Right renal cortex interstitium (tissue), 3 donors: ENCODE results near the gene TRMT10B. TPM values are rescaled to one million over a fixed set of nuclear protein-coding genes. Genes with fewer than 3 reads are reported as not detected.
A peak's percentile ranks its signal among the peaks of the same experiment; 100 is the strongest.

Experiments
- DNase-seq, 3 donors: peaks; one replicate each; pipeline ENCODE4 v3.0.0-alpha.2; 2013; ENCODE audit warnings: low read depth in 3 of 3, low spot score in 2 of 3
- polyA plus RNA-seq, 3 donors: library from polyadenylated mRNA; unstranded; fragments of 120-200 nt; gene quantifications; one replicate each; pipeline ENCODE4 v1.2.1, GENCODE V29; 2013; ENCODE audit not compliant: insufficient read length in 3 of 3

TRMT10B gene, protein sequence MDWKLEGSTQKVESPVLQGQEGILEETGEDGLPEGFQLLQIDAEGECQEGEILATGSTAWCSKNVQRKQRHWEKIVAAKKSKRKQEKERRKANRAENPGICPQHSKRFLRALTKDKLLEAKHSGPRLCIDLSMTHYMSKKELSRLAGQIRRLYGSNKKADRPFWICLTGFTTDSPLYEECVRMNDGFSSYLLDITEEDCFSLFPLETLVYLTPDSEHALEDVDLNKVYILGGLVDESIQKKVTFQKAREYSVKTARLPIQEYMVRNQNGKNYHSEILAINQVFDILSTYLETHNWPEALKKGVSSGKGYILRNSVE
- polyA plus RNA-seq, result 10 to 100 TPM; 14.1 to 14.7 (median 14.5) TPM

DNA sequence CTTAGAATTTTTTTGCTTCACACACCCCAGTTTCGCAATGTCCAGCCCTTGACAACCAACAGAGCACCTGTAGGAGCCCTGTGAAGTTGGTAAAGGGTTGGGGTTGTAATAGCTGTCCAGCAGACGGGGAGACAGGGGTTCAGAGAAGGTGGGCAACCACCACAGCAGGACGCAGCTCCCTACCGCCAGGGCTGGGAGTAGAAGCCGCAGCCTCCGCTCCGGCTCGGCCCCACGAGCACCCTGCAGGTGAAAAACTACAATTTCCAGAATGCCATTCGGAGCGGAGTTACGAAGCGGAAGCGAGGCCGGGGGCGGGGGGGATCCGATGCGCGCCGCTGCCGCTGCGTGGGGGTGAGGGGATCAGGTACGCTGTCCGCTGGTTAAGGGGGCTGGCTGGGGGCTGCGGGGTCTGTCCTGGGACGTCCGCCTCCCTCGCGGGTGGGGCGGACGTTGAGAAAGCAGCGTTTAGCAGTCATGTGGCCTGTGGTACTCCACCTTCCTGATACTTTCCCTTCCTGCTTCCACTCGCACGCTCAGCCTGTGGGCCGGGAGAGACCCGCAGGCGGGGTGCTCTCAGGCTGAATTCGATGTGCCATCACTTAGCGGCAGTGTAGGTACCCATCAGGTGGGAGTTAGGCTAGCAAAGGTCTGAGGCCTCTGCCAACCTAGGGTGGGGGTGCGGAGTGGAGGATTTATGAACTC, at the start of gene TRMT10B:
Gene TRMT10B (plus strand): TSS at position 317 of the 702 bp plus-strand sequence. CDS start 8,127 bp downstream, outside the sequence.
- peak; percentile 45 to 72 (median 58) for DNase-seq

DNA sequence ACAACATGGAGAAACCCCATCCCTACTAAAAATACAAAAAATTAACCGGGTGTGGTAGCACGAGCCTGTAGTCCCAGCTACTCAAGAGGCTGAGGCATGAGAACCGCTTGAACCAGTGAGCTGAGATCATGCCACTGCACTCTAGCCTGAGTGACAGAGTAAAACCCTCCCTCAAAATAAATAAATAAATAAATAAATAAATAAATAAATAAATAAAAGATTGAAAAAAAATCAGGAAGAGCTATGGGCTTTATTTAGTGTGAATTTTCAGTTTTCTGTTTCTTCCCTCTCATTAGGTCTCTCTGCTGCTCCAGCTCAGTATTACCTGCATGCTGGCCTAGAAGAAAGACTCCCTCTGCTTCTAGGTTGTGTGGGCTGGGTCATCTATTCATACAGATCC, 47.8 kb upstream of the TRMT10B start:
- no peak for DNase-seq

DNA sequence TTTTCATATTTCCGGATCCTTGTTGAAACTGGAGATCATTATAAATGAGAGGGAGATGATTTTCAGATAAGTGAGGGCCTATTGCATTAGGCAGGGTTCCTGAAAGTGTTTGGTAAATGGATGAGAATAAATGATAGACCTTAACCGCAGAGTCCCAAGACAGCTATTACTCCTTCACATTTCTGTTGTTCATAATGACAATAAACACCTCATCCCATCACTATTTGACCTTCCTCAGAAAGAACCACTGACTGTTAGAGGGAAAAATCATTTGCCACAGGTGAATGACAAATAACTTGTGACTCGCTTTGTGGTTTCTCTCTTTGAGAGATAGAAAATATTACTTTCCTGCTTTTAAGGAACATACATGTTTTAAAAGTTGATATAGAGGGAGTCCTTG, 47.3 kb upstream of the TRMT10B start:
- DNase-seq, result no peak

DNA sequence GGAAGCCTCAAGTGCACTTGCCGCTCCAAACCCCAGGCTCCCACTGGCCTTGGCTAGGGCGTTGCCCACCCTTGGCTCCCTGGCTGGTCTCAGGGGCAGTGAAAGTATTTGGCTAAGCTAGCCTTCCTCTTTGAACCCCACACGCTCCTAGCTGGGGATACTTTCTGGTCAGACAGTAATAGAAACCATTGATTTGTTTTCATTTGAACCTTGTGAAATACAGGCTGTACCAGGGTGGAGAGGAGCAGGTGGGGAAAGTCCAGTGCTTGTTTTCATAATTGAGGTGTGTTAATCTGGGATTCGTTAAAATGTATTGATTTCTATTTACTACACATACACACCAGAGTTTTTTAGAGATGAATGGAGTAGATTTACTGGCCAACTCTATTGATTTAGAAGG, 45.9 kb upstream of the TRMT10B start:
- DNase-seq, result no peak

DNA sequence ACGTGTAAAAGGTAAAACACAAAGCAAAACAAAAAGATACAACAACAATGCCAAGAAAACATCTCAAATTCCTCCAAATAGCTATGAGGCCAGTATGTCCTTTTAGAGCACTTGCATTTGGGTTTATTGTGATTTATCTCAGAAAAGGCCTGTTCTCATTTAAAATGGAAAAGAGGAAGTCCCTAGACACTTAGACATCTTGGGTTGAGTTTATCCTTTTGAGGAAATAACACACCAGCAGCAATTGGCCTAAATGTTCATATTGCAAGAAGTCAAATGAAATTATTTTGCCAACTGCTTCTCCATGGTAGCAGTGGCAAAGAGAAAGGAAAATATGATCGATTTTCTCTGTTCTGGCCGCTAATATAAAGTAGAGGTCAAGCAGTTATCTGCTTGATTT, 43.6 kb upstream of the TRMT10B start:
- no peak for DNase-seq

DNA sequence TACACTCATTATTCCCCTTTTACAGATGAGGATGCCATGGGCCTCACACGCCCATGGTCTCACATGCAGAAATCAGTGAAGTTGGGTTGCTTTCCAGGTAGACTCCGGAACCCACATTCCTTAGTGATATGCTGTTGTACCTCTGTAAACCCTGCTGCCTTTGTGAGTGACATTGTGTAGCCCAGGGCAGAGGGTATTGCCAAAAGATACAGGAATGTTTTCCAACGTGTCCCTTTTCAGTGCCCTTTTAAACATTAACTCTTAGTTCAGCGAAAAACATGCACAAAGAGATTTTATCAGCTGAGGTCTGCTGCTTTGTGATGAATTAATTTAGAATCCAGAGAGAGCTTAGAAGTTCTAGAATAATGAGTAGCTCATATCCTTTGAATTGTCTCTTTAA, 38.3 kb upstream of the TRMT10B start:
- DNase-seq, result peak in 1 of 3 donors; percentile 4

DNA sequence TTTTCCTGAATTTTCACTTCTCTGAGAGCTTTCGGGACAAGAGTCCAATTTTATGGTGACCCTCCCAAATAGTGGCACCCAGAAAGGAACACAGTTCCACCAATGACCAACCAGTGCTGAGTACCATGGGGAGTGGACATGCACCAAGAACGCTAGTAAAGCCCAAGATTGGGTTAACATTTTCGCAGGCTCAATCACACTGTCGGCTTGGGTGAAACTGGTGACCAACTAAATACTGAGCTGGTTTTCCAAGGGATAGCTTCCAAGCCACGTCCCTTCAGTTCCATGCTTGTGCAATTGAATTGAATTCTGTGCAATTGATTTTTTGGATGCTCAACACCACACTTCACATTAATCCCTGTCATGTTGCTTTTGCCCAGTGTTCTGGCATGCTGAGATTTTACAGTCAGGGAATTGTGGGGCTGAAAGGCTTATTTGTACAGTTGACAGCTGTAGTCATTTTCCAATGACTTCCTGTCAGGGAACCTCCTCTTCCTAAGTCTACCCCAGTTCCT, 37.6 kb upstream of the TRMT10B start:
- DNase-seq, result no peak

DNA sequence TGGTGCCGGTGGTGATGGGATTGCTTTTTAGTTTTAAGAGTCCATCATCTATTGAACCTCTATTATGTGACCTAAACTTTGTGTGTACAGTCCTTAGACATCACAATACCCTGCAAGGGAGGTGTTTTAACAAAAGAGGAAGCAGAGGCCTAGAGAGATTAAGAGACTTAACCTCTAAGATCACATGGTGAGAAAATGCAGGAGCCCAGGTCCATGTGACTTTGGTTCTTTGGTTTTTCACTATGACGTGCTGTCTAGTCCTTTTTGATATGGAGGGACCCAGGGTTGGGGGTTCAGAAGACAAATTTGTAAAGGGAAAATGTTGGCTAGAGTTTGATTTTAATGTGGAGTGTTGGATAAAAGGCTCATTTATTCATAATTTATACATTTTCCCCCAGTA, 34.1 kb upstream of the TRMT10B start:
- DNase-seq, result no peak

DNA sequence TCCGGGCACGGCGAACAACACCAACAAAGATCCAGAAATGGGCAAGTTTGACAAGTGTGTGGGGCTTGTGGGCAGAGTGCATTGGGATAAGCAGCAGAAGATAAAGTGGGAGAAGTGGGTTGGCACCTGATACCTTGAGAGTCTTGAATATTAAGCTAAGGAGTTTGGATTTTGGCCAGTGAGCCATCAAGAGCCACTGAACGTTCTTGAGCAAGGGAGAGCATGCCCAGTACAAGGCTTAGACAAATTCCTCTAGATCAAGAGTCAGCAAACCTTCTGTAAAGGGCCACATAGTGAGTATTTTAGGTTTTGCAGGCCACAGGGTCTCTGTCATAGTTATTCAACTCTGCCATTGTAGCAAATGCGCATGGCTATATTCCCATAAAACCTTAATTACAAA, 26.6 kb upstream of the TRMT10B start:
- DNase-seq, result no peak

DNA sequence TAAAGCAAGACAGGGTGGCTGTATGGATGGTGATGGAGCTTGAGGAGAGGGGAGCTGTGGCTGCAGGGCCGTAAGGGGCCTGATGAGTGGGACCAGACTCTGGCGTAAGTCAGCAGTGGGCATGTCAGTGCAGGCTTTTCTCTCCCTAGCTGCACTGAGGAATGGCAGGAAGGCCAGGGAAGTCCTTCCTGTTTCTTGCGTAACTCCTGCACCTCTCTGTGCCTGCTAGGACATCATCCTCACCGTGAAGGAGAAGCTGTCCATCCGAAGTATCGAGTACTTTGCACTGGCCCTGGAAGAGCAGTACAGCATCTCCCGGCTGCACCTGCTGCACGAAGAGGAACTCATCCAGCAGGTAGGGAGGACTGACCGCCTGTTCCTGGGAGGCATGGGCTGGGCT, 24.1 kb upstream of the TRMT10B start:
- DNase-seq, result no peak

DNA sequence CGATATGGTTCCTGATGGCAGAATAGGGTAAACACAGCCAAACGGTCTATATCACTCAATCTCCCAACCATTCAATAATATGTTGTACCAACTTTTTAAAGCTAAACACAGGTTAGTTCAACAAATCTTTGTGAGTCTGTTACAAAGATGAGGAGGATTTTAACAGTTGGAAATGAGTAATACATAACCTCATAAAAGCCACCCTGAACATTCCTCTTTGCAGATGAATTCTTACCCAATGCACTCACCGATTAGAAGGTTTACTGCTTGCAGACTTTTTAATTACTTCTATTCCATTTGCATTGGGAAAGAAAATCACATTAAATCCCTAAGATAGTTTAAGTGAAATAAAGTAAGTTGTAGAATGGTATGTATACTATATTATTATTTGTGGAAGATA, 23.3 kb upstream of the TRMT10B start:
- no peak for DNase-seq

DNA sequence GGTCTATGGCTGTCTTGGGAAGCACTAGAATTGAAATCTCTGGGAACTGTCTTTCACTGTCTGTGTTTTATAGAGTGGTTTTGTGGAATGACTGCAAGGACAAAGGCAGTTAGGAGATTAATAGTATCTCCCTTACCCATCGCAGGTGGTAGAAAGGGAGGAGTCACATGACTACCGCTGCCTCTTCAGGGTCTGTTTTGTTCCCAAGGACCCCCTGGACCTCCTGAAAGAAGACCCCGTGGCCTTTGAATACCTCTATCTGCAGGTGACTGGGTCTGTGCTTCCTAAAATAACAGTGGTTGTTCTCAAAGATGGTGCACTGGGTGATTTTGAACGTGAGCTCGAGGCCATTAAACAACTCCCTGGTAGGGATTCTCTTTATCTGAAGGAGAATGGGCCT, 22.8 kb upstream of the TRMT10B start:
- no peak for DNase-seq

DNA sequence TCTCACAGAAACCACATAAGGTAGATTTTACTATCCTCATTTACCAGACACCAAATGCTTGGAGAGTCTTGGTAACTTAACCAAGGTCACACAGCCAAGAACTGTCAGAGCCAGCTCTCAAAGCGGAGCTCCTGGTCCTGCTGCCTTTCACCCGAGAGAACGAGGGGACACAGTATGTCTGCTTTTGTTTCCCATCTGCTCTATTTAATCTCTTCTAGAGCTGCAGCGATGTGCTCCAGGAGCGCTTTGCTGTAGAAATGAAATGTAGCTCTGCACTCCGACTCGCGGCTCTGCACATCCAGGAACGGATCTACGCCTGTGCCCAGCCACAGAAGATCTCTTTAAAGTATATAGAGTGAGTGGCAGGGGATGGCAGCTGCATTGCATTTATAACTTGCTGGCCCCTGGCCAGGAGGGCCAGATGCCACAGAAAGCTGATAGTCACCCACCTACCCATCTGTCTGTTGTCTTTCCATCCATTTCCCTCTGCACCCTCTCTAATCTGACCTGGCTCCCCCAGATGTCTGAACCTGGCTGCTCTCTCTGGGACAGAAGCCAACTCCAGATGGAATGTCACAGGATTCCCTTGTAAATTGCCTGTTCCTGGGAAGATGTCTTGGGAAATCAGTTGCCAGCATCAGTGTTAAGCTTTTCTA, 21.4 kb upstream of the TRMT10B start:
- no peak for DNase-seq

DNA sequence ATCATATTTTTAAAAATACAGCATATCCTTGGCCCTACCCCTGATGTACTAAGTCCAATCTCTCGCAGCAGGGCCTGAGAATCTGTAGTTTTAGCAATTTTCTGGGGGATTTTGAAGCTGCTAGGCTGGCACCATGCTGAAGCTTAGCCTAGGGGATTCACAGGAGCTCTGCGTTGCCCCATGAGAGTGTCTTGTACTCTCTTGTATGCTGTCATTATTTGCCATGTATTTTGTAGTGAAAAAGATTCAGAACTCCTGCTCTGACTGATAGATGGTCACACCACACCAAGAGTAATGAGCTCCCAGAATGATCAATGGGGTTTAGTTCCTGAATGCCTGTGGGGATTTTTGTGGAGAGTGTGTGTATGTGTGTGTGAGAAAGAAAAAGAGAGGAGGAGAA, 20.7 kb upstream of the TRMT10B start:
- DNase-seq, result no peak

DNA sequence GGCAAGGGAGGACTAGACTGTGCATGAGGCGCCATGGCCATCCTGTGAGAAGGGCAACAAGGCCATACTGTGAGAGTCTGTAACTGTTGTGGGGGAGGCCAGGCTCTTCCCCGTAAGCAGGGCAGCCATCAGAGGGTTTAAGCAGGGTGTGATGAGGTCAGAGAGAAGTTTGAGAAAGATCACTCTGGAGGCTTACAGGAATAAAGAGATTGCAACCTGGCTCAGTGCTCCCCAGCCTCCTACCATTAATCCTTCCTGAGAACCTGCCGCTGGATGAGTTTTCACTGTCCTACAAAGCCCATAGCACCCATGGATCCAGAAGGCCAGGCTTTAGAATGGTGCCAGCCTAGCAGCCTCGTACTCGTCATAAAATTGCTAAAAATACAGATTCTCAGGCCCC, 14.4 kb upstream of the TRMT10B start:
- no peak for DNase-seq

DNA sequence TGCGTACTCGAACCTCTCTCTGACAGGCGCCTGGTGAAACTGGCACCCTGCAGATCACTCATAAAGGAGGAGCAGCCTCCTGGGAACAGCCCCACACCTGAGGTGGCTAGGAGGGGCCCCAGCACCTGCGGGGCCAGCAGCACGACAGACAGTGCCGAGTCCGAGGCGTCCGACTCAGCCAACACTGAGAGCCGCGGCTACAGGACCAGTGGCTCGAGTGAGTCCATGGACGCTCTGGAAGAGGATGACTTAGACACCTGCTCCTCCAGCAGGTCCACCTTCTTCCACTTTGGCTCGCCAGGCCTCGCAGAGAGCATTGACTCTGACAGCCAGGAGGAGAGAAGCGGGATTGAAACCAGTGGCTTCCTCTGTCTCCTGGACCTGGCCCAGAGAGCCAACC, 13.5 kb upstream of the TRMT10B start:
- DNase-seq, result no peak

DNA sequence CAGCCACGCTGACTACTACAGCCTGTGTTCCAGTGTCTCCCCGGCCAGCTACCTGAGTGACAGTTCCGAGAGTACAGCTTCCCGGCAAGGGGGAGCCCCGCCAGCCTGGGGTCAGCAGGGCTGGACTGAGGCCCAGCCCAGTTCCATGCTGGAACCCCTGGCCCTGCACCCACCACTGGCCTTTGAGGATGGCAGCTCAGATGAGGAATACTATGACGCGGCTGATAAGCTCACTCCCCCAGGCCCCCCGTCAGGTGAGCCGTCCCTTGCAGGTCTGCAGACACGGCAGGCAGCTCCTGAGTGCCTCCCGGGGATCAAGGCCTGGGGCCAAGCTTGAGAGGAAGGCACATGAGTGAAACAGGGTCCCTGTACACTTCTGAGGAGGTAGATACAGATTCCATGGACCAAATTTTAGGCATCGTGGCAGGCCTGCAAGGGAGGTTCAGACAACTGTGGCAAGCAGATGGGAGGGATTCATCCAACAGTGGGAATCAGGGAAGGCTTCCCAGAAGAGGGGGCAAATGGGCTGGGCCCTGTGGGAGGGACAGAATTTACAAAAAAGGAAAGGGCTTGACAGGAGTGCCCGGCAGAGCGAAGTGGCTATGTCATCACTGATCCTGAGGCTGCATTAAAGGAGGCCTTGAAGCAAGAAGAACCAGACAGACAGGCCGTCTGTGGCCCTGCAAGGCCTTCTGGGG, 12.8 kb upstream of the TRMT10B start:
- no peak for DNase-seq

DNA sequence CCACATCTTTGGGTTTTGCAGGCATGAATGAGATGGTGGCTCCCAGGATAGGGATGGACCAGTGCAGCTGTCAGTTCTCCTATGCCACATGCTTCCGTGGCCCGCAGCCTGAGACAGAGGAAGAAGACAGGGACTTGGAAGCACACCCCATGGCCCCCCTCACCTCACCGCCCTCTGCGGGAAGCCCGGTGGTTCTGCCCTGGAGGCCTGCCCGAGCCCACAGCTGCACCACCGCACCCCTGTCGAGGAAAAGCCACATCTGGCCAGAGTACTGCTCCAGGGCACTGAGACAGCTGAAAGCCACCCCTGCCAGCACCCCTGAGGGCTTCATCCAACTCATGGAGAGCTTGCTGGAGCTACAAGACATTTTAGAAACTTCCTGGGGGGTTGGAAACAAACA, 7.6 kb upstream of the TRMT10B start:
- DNase-seq, result no peak

DNA sequence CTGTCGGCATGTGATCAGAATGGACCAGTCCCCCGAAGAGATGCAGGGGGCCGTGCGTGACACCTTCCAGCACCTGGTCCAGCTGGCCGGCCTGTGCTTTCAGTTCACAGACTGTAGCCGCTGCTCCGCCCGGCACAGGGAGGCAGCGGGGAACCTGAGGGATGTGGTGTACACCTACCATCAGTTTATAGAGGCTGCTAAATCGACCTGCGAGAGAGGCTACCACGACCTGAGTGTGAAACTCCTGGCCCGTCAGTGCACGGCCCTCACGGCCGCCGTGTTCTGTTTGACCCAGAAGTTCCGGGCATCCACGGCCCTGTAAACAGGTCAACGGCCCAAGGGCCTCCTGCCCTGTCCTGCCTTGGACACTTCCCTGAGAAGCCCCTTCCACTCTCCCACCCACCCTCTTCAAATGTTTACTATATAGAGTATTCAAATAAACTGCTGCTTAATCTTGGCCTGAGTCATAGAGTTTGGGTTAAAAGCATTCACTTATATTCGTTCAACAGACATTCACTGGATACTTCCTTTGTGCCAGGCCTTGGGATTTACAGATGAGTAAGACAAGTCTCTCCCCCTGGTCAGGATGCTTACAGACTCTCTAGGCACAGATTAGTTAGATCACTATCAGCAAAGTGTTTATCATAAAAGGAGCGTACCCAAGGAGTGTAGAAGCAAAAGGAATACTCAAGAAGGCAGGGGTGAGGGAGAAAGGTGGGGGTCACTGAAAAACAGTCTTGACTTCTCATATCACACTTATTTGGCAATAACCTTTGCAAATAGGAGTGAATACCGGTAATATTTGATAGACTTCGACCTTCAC, 6.9 kb upstream of the TRMT10B start:
- no peak for DNase-seq

DNA sequence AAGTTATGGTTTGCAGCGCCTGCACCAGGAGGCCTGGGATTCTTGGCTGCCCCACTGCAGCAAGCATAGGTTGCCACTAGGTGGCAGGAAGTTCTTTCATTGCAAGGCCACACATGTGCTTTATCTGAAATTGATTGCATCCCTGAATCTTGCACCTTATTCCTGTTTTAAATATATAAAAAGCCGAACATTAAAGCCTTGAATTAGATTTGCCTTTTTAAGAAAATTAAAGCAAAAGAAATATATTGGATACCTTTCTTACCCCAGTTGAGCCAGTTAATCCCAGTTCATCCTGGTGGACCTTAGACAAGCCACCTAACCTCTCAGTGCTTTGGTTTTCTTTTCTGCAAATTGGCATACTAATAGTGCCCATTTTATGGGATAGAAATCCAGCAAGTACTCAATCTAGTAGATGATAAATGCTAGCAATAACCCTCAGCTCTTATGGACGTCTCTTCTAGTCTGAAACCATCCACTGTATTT, 6.3 kb upstream of the TRMT10B start:
- DNase-seq, result peak in 2 of 3 donors; percentile 6 to 24
